Activated naive CD8-positive, alpha-beta T cell treated with anti-CD3 and anti-CD28 coated beads, Interleukin-2, amount 10 ng/mL, durations not matched to agents 7 days and 5 days (primary cell): Measurements from ENCODE around the gene DEFB110. TPM values are rescaled to one million over a fixed set of nuclear protein-coding genes. Genes with fewer than 3 reads are reported as not detected.

Experiments
- ATAC-seq: fragments of 150-1000 bp; cut with Tn5 transposase; one replicate; pipeline ENCODE4 v1.10.0; 2021; ENCODE audit warnings: low read depth, moderate library complexity
- POLR2A ChIA-PET: fragments of 350-600 bp; sonication (Branson Sonifier 250); formaldehyde crosslinking; loops from one replicate; lab custom pipeline; 2021; ENCODE audit warnings: antibody characterized with exemption; lab: Charles Lee
- DNase-seq: peaks from one replicate; pipeline ENCODE4 v3.0.0; 2021
- H3K27ac Mint-ChIP-seq: one replicate; pipeline ENCODE4 v1.8.0; 2022; ENCODE audit warnings: mild to moderate bottlenecking, mixed read lengths
- H3K27me3 Mint-ChIP-seq: one replicate; pipeline ENCODE4 v1.8.0; 2022; ENCODE audit warnings: mild to moderate bottlenecking, moderate library complexity, mixed read lengths
- H3K36me3 Mint-ChIP-seq: one replicate; pipeline ENCODE4 v1.8.0; 2021; ENCODE audit warnings: mild to moderate bottlenecking, mixed read lengths
- H3K4me1 Mint-ChIP-seq: one replicate; pipeline ENCODE4 v1.8.0; 2021; ENCODE audit warnings: mixed read lengths
- H3K4me3 Mint-ChIP-seq: one replicate; pipeline ENCODE4 v1.8.0; 2022; ENCODE audit warnings: mild to moderate bottlenecking, moderate library complexity, mixed read lengths
- H3K9me3 Mint-ChIP-seq: one replicate; pipeline ENCODE4 v1.8.0; 2021; ENCODE audit warnings: mixed read lengths
- total RNA-seq, 2 experiments: library from RNA; stranded (reverse); gene quantifications; one replicate each; pipeline ENCODE4 v1.2.3, GENCODE V29; 2021

DEFB110 gene
- not detected for total RNA-seq

DNA sequence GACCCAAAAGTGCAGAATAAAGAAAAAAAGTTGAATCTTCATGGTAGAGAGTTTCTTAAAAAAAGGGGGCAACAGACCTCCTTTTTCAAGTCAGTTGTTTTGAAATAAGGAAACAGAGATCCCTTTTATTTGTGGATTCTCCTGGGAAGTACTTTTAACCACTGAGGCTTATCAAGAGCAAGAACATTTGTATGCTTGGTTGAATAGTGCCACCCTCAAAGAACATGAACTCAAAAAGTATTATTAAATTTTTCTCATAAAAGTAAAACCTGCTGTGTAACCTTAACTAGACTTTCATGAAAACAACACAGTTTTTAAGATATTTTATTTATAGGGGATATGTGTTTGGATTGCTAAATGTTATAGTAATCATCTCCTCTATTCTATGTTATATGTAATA, at the start of gene DEFB110:
TSS of gene DEFB110 (minus strand) at position 101 of the 400 bp plus-strand sequence. CDS start at position 42, 59 bp downstream.
- Mint-ChIP-seq H3K4me1 (no peaks in the 10 kb centered on the region), H3K4me3 (no peak within 1 kb of the TSS), H3K27me3 (no peaks in the 10 kb centered on the region), H3K9me3 (peaks cover 1% of the 10 kb centered on the region), H3K27ac (no peak within 1 kb of the TSS), H3K36me3 (no peaks in the 10 kb centered on the region)
- no peak for ATAC-seq
- POLR2A ChIA-PET: no interaction called here
- no peak for DNase-seq

DNA sequence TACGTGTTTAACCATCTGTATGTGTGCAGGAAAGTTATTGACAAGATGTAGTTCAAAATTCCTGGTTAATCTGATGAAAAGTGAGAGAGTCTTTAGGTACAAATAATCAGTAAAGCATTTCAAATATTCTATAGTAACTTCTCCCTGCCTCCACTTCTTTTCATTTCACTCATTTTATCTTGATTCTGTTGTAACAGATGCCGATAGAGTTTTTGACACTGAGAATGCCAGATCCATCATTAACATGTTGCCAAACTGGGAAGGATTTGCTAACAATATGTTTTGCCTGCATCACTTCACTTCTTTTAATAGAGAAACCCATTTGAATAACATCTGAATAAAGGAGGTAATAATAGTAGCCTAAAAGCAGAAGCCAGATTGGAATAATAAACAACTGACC, 48.3 kb upstream of the DEFB110 start:
- Mint-ChIP-seq H3K9me3 (peaks cover 4% of the 10 kb centered on the region), H3K36me3 (no peaks in the 10 kb centered on the region), H3K4me3 (no peak overlapping the region), H3K27ac (no peak overlapping the region), H3K4me1 (no peaks in the 10 kb centered on the region), H3K27me3 (no peaks in the 10 kb centered on the region)
- DNase-seq (no peak), ATAC-seq (no peak)
- POLR2A ChIA-PET: no interaction called here

DNA sequence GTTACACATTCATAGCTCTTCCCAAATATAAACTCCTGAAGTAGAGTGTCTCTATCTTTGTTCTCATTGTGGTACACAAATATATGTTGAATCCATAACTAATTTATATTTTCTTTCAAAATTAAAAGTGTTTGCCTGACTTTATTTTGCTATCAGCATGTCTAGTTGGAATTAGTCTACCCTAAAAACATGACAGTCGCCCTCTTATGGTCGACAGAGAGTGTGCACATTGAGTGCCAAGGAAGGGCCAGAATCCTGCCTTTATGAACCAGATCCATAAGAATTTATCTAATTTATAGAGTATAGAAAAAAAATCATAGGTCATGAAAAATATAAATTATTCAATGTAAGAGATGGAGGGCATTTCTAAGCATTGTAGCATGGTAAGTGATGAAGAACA, 40.3 kb upstream of the DEFB110 start:
- POLR2A ChIA-PET: no interaction called here
- Mint-ChIP-seq H3K9me3 (no peaks in the 10 kb centered on the region), H3K27ac (no peak overlapping the region), H3K27me3 (no peaks in the 10 kb centered on the region), H3K36me3 (no peaks in the 10 kb centered on the region), H3K4me1 (no peaks in the 10 kb centered on the region), H3K4me3 (no peak overlapping the region)
- DNase-seq (no peak), ATAC-seq (no peak)

DNA sequence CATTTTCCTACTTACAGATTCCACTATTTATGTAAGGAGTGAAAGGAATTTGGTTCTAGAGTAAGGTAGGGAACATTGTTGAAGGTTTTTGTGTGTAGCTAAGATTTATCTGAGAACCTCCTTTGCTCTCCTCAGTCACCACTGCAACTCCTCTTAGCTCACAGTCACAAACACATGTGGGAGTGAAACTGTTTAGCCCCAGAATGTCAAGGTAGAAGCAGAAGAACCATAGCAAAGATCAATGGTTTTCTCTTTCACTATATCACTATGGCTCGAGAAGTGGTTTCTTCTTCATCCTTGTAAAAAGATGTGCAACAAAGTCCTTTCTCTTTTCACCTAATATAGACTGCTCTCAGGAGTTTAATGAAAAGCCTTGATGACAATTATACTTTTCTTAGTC, 34.4 kb upstream of the DEFB110 start:
- no peak overlapping the region for H3K4me3 Mint-ChIP-seq
- ATAC-seq: no peak
- no peaks in the 10 kb centered on the region for H3K27me3 Mint-ChIP-seq
- POLR2A ChIA-PET: no interaction called here
- no peaks in the 10 kb centered on the region for H3K4me1 Mint-ChIP-seq
- no peak for DNase-seq
- H3K9me3 Mint-ChIP-seq: peaks cover 1% of the 10 kb centered on the region
- no peaks in the 10 kb centered on the region for H3K36me3 Mint-ChIP-seq
- H3K27ac Mint-ChIP-seq: no peak overlapping the region

DNA sequence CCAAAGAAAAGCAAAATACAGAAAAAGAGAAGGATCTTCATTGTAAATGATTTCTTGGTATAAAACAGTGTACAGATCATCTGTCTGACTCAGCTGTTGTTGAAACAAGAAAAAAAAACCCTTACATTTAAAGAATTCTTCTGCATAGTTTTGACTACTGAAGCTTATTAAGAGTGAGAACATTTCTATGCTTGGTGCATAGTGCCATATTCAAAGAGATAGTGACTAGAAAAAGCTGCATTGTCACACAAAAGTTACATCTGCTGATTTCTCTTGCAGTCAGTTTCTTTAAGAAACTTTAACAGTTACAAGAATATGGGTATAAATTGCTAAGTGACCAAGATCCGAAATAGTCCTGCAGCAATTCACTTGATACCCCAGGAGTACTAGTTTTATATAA, 28.0 kb upstream of the DEFB110 start, which contains the start of gene DEFB112:
TSS of gene DEFB112 (minus strand) at position 101 of the 400 bp plus-strand sequence. CDS start at position 41, 60 bp downstream.
- DNase-seq: no peak
- POLR2A ChIA-PET: no interaction called here
- no peaks in the 10 kb centered on the region for H3K27me3 Mint-ChIP-seq
- H3K4me1 Mint-ChIP-seq: no peaks in the 10 kb centered on the region
- no peaks in the 10 kb centered on the region for H3K36me3 Mint-ChIP-seq
- no peak within 1 kb of the TSS for H3K27ac Mint-ChIP-seq
- ATAC-seq: no peak
- no peaks in the 10 kb centered on the region for H3K9me3 Mint-ChIP-seq
- H3K4me3 Mint-ChIP-seq: no peak within 1 kb of the TSS

DNA sequence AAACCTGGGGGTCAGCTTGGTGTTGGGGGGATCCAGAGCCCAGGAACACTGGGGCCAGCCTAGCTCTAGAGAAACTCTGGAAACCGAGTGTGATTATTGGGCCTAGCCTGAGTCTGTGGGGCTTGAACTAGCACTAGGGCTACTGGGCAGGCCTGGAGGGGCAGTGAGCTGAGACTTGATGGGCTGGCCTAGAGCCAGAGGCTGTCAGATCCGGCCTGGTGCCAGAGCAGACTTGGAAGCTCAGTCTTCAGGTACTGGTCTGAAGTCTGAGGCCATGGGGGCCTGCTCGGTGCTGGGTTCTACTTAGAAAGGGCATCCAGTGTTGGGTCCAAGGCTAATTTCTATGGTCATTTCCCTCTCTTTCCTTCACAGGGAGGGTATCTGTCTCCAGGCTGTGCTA, 25.2 kb upstream of the DEFB110 start:
- no peaks in the 10 kb centered on the region for H3K9me3 Mint-ChIP-seq
- no peaks in the 10 kb centered on the region for H3K36me3 Mint-ChIP-seq
- no peak overlapping the region for H3K4me3 Mint-ChIP-seq
- POLR2A ChIA-PET: no interaction called here
- H3K27me3 Mint-ChIP-seq: no peaks in the 10 kb centered on the region
- no peak for ATAC-seq
- no peaks in the 10 kb centered on the region for H3K4me1 Mint-ChIP-seq
- no peak overlapping the region for H3K27ac Mint-ChIP-seq
- no peak for DNase-seq

DNA sequence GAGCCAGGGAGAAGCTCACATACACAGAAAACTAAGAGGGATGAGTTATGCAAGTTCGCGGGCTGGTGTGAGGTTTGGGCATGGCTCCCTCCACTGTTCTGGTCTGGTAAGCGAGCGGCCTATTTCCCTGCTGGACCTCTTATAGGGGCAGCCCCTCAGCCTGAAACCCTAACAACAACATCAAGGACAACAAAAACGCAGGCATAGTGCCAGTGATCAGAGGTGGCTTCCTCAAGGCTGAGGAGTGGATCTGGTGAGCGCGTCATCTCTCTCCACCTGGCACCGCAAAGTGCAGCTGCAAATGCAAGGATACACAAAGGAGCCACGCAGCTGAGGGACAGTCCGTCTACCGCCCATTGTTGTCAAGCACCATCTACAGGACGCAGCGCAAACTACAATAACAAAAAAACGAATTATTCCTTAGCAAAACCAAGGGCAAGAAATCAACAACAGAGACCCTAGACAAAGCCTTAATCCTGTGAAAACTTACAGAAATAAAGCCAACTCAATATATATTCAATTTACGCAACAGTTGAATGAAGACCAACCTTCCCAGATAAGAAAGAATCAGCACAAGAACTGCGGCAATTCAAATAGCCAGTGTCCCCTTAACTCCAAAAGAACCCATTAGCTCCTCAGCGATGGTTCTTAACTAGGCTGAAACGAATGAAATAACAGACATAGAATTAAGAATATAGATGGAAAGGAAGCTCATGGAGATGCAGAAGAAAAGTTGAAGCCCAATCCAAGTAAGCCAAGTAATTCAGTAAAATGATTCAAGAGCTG, 9.2 kb upstream of the DEFB110 start:
- DNase-seq (no peak), ATAC-seq (no peak)
- H3K36me3 Mint-ChIP-seq: no peaks in the 10 kb centered on the region
- no peaks in the 10 kb centered on the region for H3K27me3 Mint-ChIP-seq
- H3K4me1 Mint-ChIP-seq: no peaks in the 10 kb centered on the region
- POLR2A ChIA-PET: no interaction called here
- no peak overlapping the region for H3K27ac Mint-ChIP-seq
- H3K9me3 Mint-ChIP-seq: peaks cover 1% of the 10 kb centered on the region
- H3K4me3 Mint-ChIP-seq: no peak overlapping the region

DNA sequence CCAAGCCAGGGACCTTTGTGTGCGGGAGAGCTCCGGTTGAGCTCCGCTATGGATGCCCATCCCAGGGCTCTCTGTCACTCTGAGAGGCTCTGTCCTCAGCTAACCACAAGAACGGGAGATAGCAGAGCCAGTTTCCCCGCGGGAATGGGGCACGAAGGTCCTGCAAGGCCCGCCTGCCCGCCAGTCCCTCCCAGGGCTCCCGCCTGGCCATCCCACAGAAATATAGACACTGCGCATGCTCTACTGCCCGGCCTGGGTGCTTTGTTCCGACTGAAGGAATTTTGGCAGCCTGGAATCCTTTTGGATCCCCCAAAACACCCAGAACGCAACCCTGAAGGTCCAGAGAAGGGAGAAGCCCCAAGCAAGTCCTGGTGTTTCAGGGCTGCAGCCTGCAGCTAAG, 8.6 kb upstream of the DEFB110 start:
- Mint-ChIP-seq H3K4me1 (no peaks in the 10 kb centered on the region), H3K36me3 (no peaks in the 10 kb centered on the region), H3K4me3 (no peak overlapping the region), H3K27me3 (no peaks in the 10 kb centered on the region), H3K9me3 (peaks cover 1% of the 10 kb centered on the region), H3K27ac (no peak overlapping the region)
- ATAC-seq (no peak), DNase-seq (no peak)
- POLR2A ChIA-PET: no interaction called here

DNA sequence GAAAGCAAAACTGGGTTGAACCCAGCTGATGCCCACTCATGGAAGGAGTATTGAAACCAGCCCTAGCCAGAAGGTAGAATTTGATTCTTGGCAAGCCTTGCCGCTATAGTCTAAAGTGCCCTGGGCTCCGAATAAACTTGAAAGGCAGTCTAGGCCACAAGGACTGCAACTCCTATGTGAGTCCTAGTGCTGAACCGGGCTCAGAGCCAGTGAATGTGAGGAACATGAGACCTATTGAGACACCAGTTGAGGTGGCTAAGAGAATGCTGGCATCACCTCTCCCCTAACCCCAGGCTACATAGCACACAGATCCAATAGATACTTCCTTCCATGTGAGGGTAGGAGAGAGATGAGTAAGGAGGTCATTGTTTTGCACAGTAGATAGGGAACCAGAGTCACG, 3.5 kb upstream of the DEFB110 start:
- Mint-ChIP-seq H3K9me3 (peaks cover 1% of the 10 kb centered on the region), H3K27me3 (no peaks in the 10 kb centered on the region), H3K36me3 (no peaks in the 10 kb centered on the region), H3K4me1 (no peaks in the 10 kb centered on the region), H3K27ac (no peak overlapping the region), H3K4me3 (no peak overlapping the region)
- POLR2A ChIA-PET: no interaction called here
- ATAC-seq (no peak), DNase-seq (no peak)

DNA sequence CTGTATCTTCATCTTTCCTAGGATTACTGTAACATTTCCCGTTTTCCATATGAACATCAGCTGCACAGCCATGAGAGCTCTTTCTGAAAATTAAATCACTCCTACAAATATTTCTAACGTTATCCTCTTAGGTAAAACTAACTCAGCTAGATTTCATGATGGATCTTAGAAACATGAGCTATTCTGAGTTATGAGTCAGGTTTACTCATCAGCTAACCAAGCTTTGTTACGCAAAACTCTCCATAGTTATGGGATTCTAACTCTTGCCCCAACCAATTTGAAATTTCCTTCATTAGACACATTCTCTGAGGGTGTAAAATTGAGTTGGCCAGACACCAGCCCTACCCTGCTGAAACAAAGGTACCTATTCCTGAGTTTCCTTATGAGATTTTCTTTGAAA, 14.0 kb downstream of the DEFB110 start:
- POLR2A ChIA-PET: no interaction called here

DNA sequence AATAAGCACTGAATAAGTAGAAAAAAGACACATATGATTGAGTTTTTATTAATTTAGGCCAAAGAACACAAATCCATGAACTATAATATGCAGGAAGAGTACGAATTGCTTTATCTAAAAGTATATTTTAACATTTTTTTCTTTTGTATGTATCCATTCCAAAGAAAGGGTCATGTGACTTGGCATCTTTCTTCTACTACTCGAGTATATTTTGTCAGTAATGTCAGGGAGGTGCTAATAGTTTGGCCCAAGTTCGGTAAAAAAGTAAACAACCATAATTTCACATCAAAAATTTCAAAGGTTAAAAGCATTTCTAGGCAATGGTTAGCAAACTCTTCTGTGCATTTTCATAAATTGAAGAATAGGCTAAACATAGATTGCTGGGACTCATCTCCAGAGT, 18.7 kb downstream of the DEFB110 start:
- Mint-ChIP-seq H3K27ac (no peak overlapping the region), H3K4me1 (no peaks in the 10 kb centered on the region), H3K9me3 (no peaks in the 10 kb centered on the region), H3K4me3 (no peak overlapping the region), H3K36me3 (no peaks in the 10 kb centered on the region), H3K27me3 (no peaks in the 10 kb centered on the region)
- no peak for ATAC-seq
- DNase-seq: no peak
- POLR2A ChIA-PET: no interaction called here

More for the DNA sequence above, 14.0 kb downstream of the DEFB110 start:
- ATAC-seq (no peak), DNase-seq (no peak)
- H3K27me3 Mint-ChIP-seq: no peaks in the 10 kb centered on the region
- H3K36me3 Mint-ChIP-seq: no peaks in the 10 kb centered on the region
- H3K9me3 Mint-ChIP-seq: no peaks in the 10 kb centered on the region
- no peak overlapping the region for H3K27ac Mint-ChIP-seq
- no peak overlapping the region for H3K4me3 Mint-ChIP-seq
- no peaks in the 10 kb centered on the region for H3K4me1 Mint-ChIP-seq

DNA sequence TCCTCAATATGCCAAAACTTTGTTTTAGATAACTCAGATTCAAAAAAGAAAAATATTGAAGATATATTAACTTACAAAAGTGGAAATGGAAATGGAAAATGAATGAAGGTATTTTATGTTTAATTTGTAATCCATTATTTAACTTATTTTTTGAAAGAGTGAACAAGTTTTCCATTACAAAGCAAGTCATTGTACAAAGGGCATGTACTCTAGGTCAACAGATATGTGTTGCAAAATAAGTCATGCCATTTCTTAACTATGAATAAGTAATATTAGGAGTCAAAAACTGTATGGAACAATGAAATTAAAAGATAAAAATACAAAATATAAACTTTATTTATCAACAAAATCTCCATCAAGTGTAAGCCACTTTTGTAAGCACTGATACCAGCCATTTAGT, 26.5 kb downstream of the DEFB110 start:
- Mint-ChIP-seq H3K36me3 (no peaks in the 10 kb centered on the region), H3K4me3 (no peak overlapping the region), H3K27ac (no peak overlapping the region), H3K27me3 (no peaks in the 10 kb centered on the region), H3K4me1 (no peaks in the 10 kb centered on the region), H3K9me3 (no peaks in the 10 kb centered on the region)
- ATAC-seq (no peak), DNase-seq (no peak)
- POLR2A ChIA-PET: no interaction called here

DNA sequence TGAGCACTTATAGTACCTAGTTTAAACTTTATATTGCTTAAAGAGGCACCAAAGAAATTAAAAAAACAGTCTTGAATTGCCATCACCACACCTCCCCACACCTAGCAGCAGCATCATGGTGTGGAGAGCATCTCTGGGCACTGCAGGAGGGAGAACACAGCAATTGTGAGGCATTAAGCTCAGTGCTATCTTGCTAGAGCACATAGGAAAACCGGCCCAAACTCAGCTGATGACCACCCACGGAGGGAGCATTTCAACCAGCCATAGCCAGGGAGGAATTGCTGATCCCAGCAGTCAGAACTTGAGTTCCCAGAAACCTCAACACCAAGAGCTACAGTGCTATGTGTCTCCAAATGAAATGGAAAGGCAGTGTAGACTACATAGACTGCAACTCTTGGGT, 32.9 kb downstream of the DEFB110 start:
- Mint-ChIP-seq H3K27ac (no peak overlapping the region), H3K9me3 (no peaks in the 10 kb centered on the region), H3K4me1 (no peaks in the 10 kb centered on the region), H3K27me3 (no peaks in the 10 kb centered on the region), H3K36me3 (no peaks in the 10 kb centered on the region), H3K4me3 (no peak overlapping the region)
- ATAC-seq (no peak), DNase-seq (no peak)
- POLR2A ChIA-PET: no interaction called here

DNA sequence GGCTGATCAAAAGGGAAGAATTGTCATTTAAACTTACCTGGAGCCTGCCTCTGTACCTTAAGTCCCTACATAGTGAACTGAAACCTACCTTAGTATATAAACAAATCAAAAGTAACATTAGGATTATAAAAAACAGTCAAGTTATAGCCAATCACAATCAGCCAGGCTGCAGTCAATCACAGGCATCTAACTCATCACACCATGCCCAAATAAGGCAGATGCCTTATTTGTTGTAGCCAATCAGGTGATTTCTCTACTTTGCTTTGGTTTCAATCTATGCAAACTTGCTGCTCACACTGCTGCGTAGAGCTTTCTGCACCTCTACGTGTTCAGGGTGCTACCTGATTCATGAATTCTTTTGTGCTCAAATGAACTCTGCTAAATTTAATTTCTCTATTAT, 34.0 kb downstream of the DEFB110 start:
- Mint-ChIP-seq H3K36me3 (no peaks in the 10 kb centered on the region), H3K27me3 (no peaks in the 10 kb centered on the region), H3K27ac (no peak overlapping the region), H3K9me3 (no peaks in the 10 kb centered on the region), H3K4me1 (no peaks in the 10 kb centered on the region), H3K4me3 (no peak overlapping the region)
- DNase-seq (no peak), ATAC-seq (no peak)
- POLR2A ChIA-PET: no interaction called here
